ENCODE measurements around the gene JAK1.
"Not testable (repeated sequence)": the region's sequence is repeated elsewhere in the genome, so short reads cannot be mapped to it uniquely, and the experiment has no call there.

JAK1 gene

DNA sequence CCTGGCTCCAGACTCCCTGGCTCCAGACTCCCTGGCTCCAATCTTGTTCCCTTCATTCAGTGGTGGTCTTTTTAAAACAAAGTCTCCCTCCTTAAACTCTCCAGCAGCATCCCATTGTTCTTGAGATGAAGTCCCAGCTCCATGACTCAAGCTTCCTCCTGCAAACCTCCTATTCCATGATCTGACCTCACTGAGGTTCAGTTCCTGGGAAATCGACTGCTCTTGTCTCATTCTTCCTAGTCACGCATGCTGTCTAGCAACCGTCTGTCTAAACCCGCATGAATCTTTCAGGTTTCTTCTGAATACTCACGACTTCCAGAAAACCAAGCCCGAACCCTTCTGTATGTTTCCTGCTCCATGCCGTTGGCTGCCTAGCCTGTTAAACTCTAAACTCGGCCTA, 129.5 kb downstream of the JAK1 start:
- no peak for DNase-seq (ENCODE audit: low spot score)

DNA sequence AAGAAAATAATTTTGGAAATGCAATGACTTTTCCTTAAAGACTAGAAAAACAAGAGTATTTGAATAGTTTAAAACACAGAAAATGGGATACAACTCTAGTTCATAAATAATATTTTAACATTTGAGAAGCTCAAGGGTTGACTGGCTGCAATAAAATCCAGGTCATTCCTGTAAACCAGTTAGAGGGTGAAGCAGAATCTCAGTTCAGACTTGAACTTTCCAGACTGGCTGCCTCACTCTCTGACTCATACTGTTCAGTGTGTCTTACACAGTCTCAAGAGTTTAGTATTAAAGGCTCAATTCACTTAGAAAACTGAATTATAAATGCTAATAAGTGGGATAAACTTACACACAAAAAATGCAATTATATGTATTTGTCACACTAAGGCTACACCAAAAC, 131.6 kb downstream of the JAK1 start:
- no peak for DNase-seq (ENCODE audit: low spot score)

DNA sequence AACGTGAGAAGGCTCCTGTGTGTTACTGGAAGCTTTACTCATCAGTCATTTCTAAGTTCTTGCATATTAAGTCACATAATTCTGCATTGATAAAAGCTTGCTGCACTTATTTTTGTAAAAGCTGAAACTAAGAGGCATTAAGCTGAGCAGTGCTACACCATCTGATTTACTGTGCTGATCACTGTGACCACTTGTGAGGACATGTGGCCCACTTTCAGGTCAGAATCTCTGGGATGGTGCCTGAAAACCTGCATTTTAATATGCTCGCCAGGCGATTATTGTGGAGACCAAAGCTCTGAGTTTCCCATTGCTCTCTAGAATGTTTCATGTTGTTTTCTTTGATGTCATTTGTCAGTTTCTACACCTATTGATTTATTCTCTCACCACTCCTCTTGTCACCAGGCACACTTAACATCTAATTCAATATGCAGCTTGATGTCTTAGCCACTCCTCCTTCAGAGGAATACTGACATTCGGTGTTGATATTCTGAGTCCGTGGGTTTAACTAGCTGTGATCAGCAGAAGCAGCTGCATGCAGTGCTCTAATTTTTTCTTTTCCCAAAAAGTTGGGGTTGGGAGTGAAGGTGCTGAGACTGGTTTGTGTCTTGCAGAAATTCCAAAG, 136.2 kb downstream of the JAK1 start:
- no peak for DNase-seq (ENCODE audit: low spot score)

DNA sequence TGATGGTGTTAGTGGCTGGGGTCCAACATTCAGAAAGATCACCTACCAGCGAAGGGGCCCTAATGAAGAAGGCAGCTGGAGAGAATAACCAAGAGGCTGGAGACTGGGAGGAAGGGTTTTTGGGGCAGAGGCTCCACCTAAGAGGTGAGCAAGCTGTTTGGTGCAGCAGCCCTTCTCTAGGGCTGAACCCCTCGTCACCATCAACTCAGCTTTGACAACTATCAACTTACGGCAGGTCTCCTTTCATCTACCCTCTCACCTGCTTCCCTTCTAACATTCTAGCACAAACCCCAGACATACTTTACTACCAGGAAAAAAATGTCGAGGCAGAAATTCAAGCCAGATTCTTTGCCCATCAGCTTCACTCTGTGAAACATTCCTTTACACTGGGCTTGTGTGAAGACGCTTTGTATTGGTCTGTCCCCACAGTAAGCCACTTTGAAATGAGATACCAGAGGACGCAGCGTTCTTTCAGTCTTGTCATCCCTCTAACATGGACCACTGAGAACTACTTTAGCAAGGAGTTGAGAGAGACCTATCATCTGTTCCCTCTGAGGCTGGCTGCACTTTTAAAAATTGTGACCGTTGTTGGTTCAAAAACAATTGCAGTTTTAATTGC, 136.8 kb downstream of the JAK1 start:
- no peak for DNase-seq (ENCODE audit: low spot score)

DNA sequence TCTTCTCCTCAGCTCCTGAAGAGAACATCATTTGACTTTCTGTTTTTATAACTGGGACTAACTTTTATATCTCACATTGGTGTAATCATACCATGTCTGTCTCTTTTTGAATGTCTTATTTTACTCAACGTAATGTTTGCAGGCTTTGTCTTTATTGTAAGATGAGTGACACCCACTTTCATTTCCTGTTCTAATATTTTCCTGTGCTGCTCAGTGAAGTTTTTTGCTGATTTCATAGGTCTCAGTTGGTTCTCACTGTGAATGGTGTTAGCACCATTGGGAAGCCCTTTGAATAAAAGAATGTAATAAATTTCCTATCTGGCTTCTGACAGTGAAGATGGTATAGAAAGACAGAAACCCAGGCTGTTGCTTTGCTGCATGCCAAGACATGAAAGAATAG, 137.5 kb downstream of the JAK1 start:
- DNase-seq (ENCODE audit: low spot score) = no peak

DNA sequence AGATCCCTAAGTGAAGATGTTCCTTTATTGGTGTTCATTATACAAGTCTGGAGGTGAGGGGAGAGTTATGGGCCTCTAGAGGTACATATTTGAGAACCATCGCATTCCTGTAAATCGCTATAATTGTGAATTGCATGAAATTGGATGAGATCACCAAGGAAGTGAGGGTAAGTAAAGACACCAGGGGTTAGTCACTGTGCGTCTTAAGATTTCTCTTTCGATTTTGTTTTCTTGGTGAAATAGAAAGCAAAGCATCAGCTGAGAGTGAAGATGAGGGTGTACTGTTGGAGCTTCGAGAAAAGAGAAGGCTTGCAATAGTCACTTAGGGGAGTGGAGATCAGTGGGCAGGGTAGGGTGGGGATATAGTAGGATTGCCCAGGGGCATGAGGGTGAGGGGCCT, 139.4 kb downstream of the JAK1 start:
- DNase-seq (ENCODE audit: low spot score) = no peak

DNA sequence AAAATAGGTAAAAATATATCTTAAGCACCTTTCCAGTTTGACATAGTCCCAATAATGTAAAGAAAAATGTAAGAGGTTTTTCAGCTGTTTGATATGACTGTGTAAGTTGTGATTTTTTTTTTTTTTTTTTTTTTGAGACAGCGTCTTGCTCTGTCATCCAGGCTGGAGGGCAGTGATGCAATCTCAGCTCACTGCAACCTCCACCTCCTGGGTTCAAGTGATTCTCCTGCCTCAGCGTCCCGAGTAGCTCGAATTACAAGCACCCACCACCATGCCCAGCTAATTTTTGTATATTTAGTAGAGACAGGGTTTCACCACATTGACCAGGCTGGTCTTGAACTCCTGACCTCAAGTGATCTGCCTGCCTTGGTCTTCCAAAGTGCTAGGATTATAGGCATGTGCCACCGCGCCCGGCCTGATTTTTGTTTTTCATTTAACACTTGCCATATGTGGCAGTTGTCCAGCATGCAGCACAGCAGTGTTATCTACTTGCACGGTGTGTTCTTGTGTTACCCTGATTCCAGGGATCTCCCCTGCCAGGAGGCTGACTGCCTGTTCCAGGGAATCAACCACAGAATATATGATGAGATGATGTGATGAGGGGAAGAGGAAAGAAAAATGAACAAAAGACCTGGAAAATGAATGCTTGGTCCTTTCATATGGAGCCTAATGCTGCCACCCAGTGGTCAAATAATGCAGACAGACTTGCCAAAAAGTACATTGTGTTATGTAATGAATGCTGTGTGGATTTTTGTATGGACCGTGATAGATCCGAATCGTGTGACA, 142.5 kb downstream of the JAK1 start:
- DNase-seq (ENCODE audit: low spot score) = peak; percentile 52

DNA sequence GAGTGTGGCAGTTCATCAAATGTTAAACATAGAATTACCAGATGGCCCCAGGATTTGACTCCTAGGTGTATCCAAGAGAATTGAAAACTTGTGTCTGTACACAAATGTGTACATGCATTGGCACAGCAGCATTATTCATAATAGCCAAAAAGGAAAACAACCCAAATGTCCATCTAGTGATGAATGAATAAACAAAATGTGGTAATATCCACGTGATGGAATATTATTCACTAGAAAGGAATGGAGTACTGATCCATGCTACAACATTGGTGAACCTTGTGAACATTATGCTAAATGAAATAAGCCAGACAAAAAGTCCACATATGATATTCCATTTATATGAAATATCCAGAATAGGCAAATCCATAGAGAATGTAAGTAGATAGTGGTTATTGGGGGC, 143.7 kb downstream of the JAK1 start:
- no peak for DNase-seq (ENCODE audit: low spot score)

DNA sequence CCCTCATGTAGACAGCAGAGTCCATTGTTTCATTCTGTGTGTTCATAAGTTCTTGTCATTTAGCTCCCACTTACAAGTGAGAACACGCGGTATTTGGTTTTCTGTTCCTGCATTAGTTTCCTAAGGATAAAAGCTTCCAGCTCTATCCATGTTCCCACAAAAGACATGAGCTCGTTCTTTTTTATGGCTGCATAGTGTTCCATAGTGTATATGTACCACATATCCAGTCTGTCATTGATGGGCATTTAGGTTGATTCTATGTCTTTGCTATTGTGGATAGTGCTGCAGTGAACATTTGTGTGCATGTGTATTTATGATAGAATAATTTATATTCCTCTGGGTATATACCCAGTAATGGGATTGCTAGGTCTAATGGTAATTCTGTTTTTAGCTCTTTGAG, 145.8 kb downstream of the JAK1 start:
- DNase-seq (ENCODE audit: low spot score) = not testable (repeated sequence)

DNA sequence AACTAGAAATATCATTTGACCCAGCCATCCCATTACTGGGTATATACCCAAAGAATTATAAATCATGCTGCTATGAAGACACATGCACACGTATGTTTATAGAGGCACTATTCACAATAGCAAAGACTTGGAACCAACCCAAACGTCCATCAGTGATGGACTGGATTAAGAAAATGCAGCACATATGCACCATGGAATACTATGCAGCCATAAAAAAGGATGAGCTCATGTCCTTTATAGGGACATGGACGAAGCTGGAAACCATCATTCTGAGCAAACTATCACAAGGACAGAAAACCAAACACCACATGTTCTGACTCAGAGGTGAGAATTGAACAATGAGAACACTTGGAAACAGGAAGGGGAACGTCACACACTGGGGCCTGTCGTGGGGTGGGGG, 149.0 kb downstream of the JAK1 start:
- not testable (repeated sequence) for DNase-seq (ENCODE audit: low spot score)

DNA sequence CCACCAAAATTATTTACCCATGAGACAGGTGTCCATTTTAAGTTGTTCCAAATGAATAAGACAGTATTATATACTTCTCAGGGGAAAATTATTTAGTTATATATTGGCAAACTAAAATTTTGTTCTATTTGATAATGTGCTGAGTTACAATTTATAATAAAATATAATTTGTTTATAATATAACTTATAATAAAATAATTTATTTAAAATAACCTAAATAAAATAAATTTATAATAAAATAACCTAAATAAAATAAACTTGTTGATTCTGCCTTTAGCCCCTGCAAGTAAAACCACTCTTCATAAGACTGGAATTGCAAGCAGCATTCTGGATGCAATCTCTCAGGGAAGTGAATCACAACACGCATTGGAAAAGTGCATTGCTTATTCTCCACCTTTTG, 151.9 kb downstream of the JAK1 start:
- DNase-seq (ENCODE audit: low spot score) = no peak

DNA sequence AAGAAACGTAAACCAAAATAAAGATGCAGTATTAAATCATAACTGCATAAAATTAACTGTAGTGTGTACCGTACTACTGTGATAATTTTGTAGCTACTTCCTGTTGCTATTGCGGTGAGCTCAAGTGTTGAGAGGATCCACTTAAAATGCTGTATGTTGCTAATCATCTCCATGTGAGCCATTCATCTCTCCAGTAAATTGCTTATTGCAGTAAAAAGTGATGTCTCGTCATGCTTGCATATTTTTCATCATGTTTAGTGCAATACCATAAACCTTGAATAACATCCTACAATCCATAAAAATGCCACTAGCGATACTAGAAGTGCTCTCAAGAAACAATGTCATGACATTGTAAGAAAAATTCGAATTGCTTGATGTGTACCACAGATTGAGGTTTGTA, 155.2 kb downstream of the JAK1 start:
- no peak for DNase-seq (ENCODE audit: low spot score)

DNA sequence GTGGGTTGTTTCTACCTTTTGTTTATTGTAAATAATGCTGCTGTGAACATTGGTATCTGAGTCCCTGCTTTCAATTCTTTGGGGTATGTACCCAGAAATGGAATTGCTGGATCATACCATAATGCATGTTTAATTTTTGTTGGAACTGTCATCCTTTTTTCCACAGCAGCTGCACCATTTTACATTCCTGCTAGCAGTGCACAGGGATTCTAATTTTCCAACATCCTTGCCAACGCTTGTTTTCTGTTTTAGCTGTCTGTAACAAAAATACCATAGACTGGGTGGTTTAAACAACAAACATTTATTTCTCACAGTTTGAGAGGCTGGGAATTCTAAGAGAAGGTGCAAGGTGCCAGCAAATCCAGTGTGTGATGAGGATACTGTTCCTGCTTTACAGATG, 156.3 kb downstream of the JAK1 start:
- no peak for DNase-seq (ENCODE audit: low spot score)

DNA sequence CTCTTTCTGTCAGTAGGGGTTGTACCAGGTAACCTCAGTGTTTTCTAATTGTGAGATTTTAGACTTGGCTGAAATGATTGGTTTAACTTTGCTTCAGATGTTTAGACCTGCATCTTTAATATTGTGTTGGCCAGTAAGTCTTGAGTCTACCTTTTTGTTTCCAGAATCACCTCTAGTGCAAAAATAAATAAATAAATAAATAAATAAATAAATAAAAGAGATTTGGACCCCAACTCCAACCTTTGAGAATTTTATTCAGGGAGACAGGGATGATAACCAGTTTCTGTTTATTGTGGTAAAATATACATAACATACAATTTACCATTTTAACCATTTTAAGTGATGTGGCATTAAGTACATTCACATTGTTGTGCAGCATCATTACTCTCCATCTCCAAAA, 157.0 kb downstream of the JAK1 start:
- no peak for DNase-seq (ENCODE audit: low spot score)

DNA sequence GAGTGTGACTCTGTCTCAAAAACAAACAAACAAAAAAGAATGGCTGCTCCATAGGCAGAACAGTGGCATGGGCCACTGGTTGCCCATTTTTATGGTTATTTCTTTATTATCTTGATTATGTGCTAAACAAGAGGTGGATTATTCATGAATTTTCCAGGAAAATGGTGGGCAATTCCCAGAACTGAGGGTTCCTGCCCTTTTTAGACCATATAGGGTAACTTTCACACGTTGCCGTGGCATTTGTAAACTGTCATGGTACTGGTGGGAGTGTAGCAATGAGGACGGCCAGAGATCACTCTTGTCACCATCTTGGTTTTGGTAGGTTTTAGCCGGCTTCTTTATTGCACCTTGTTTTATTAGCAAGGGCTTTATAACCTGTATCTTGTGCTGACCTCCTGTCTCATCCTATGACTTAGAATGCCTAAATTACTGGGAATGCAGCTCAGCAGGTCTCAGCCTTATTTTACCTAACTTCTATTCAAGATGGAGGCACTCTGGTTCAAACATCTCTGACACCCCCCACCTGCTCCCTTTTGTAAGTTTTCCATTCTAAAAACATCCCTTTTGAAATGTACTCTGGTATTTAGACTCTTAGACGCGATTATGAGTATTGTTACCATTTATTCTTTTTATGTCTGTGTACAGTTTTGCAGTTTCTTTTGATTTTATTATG, 164.4 kb downstream of the JAK1 start:
- no peak for DNase-seq (ENCODE audit: low spot score)

DNA sequence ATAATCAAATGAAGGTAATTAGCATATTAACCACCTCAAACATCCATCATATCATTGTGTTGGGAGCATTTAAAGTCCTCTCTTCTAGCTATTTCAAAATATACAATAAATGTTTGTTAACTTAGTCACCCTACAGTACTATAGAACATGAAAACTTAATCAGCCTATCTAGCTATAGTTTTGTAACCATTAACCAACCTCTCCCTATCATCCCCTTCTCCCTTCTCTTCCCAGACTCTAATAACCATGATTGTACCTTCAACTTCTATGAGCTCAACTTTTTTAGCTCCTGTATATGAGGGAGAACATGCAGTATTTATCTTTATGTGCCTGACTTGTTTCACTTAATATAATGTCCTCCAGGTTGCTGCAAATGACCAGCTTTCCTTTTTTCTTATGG, 167.5 kb downstream of the JAK1 start:
- DNase-seq (ENCODE audit: low spot score) = no peak

DNA sequence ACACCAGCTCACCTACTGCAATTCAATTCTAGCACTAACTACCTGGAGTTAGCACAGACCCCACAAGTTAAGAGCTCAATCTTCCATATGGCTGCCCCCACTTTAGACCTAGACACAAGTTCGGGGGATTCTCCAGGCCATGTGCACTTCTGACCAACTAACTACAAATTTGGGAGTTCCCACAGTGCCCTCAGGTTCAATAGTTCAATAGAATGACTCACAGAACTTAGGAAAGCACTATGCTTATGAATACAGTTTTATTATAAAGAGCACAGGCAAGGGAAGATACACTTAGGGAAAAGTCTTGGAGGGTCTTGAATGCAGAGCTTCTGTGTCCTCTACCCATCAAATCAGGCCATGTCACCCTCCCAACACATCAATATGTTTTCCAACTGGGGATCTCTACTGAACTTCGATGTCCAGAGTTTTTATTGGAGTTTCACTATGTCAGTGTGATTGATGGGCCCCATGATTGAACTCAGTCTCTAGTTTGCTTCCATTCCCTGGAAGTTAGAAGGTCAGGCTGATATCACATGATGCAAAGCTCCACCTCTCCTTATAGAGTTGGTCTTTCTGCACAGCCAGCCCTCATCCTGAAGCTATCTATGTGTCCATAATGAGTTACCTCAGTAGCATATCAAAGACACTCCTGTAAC, 175.4 kb downstream of the JAK1 start:
- DNase-seq (ENCODE audit: low spot score) = no peak
